ENCODE measurements around the gene DGKI. TPM values are rescaled to one million over a fixed set of nuclear protein-coding genes. Genes with fewer than 3 reads are reported as not detected.

The DGKI gene
- total RNA-seq, 1 donor from 2014 or later = 0.69 TPM

- DNase-seq (ENCODE audit: low spot score) = peak; percentile 82
- no peaks in the 10 kb centered on the region for H3K36me3 Mint-ChIP-seq (ENCODE audit: low read depth, unreplicated experiment)
- TF ChIP-seq CTCF (IDR thresholded peaks at IDR 0.05; ENCODE audit: unreplicated experiment) = peak; percentile 91
- no peak overlapping the region for H3K4me3 Mint-ChIP-seq (ENCODE audit: unreplicated experiment)
- no peak overlapping the region for H3K27ac Mint-ChIP-seq (ENCODE audit: unreplicated experiment)
- no peaks in the 10 kb centered on the region for H3K27me3 Mint-ChIP-seq (ENCODE audit: unreplicated experiment)
- peaks cover 27% of the 10 kb centered on the region for H3K4me1 Mint-ChIP-seq (ENCODE audit: unreplicated experiment)
- H3K9me3 Mint-ChIP-seq (ENCODE audit: unreplicated experiment) = no peaks in the 10 kb centered on the region
Measured at GRCh38 chr7:137656227-137656849, 190.4 kb downstream of the DGKI start.

- Mint-ChIP-seq H3K36me3 (ENCODE audit: low read depth, unreplicated experiment) (no peaks in the 10 kb centered on the region), H3K27ac (ENCODE audit: unreplicated experiment) (no peak overlapping the region), H3K27me3 (ENCODE audit: unreplicated experiment) (no peaks in the 10 kb centered on the region), H3K9me3 (ENCODE audit: unreplicated experiment) (no peaks in the 10 kb centered on the region), H3K4me3 (ENCODE audit: unreplicated experiment) (no peak overlapping the region), H3K4me1 (ENCODE audit: unreplicated experiment) (peaks cover 27% of the 10 kb centered on the region)
- DNase-seq (ENCODE audit: low spot score) = no peak
- TF ChIP-seq CTCF (IDR thresholded peaks at IDR 0.05; ENCODE audit: unreplicated experiment) = no peak
Measured at GRCh38 chr7:137655804-137656203, 191.0 kb downstream of the DGKI start.

- Mint-ChIP-seq H3K27ac (ENCODE audit: unreplicated experiment) (no peak overlapping the region), H3K9me3 (ENCODE audit: unreplicated experiment) (no peaks in the 10 kb centered on the region), H3K4me1 (ENCODE audit: unreplicated experiment) (peaks cover 18% of the 10 kb centered on the region), H3K4me3 (ENCODE audit: unreplicated experiment) (no peak overlapping the region), H3K36me3 (ENCODE audit: low read depth, unreplicated experiment) (no peaks in the 10 kb centered on the region), H3K27me3 (ENCODE audit: unreplicated experiment) (no peaks in the 10 kb centered on the region)
- TF ChIP-seq CTCF (IDR thresholded peaks at IDR 0.05; ENCODE audit: unreplicated experiment) = no peak
- no peak for DNase-seq (ENCODE audit: low spot score)
Measured at GRCh38 chr7:137652721-137653120, 194.1 kb downstream of the DGKI start.

- TF ChIP-seq CTCF (IDR thresholded peaks at IDR 0.05; ENCODE audit: unreplicated experiment) = no peak
- H3K27me3 Mint-ChIP-seq (ENCODE audit: unreplicated experiment) = no peaks in the 10 kb centered on the region
Measured at GRCh38 chr7:137647905-137648565, 198.7 kb downstream of the DGKI start.

GRCh38 chr7:137642472-137642871, 204.3 kb downstream of the DGKI start:
- peaks cover 2% of the 10 kb centered on the region for H3K27me3 Mint-ChIP-seq (ENCODE audit: unreplicated experiment)
- DNase-seq (ENCODE audit: low spot score) = no peak
- no peaks in the 10 kb centered on the region for H3K4me1 Mint-ChIP-seq (ENCODE audit: unreplicated experiment)
- no peak for TF ChIP-seq CTCF (IDR thresholded peaks at IDR 0.05; ENCODE audit: unreplicated experiment)
- no peak overlapping the region for H3K27ac Mint-ChIP-seq (ENCODE audit: unreplicated experiment)
- no peaks in the 10 kb centered on the region for H3K36me3 Mint-ChIP-seq (ENCODE audit: low read depth, unreplicated experiment)
- H3K9me3 Mint-ChIP-seq (ENCODE audit: unreplicated experiment) = no peaks in the 10 kb centered on the region
- H3K4me3 Mint-ChIP-seq (ENCODE audit: unreplicated experiment) = no peak overlapping the region

More at GRCh38 chr7:137647905-137648565, 198.7 kb downstream of the DGKI start:
- no peak overlapping the region for H3K4me3 Mint-ChIP-seq (ENCODE audit: unreplicated experiment)
- H3K27ac Mint-ChIP-seq (ENCODE audit: unreplicated experiment) = no peak overlapping the region
- no peaks in the 10 kb centered on the region for H3K9me3 Mint-ChIP-seq (ENCODE audit: unreplicated experiment)
- no peak for DNase-seq (ENCODE audit: low spot score)
- H3K4me1 Mint-ChIP-seq (ENCODE audit: unreplicated experiment) = no peaks in the 10 kb centered on the region
- H3K36me3 Mint-ChIP-seq (ENCODE audit: low read depth, unreplicated experiment) = no peaks in the 10 kb centered on the region

Data from endothelial cell (in vitro differentiated cells).